ENCODE data around the gene NPAS3.

NPAS3 gene

GRCh38 chr14:33811721-33812120 is 873.0 kb downstream of the NPAS3 start:
- Histone ChIP-seq H3K9me3 (ENCODE audit: control insufficient read depth, insufficient read depth, low read depth, low read length) (no peaks in the 10 kb centered on the region), H3K36me3 (ENCODE audit: control insufficient read depth in 2 of 2, insufficient read depth in 1 of 2, low read length in 2 of 2) (no peaks in the 10 kb centered on the region), H3K27ac (ENCODE audit: extremely low read depth, low read depth, low read length) (no peak overlapping the region), H3K4me3 (ENCODE audit: low read depth, low read length) (no peak overlapping the region), H3K4me1 (ENCODE audit: control insufficient read depth, insufficient read depth, low read length) (no peaks in the 10 kb centered on the region)
- POLR2A ChIA-PET = no interaction called here
- CTCF ChIA-PET = no interaction called here
- no peak for TF ChIP-seq ZNF2 (tag by site-specific recombination; IDR thresholded peaks at IDR 0.05)

- ChIA-PET CTCF (no interaction called here), POLR2A (no interaction called here)
- H3K4me3 ChIP-seq (ENCODE audit: low read depth, low read length) = no peak overlapping the region
- TF ChIP-seq SP2 (tag by site-specific recombination; IDR thresholded peaks at IDR 0.05) (no peak), ZSCAN5A (tag by site-specific recombination; IDR thresholded peaks at IDR 0.05) (no peak), PRDM1 (tag by site-specific recombination; IDR thresholded peaks at IDR 0.05) (no peak), ZNF274 (IDR thresholded peaks at IDR 0.05; ENCODE audit: low read length) (no peak), ZNF274 (tag by site-specific recombination; IDR thresholded peaks at IDR 0.05; ENCODE audit: borderline replicate concordance) (no peak), ZFP41 (tag by site-specific recombination; IDR thresholded peaks at IDR 0.05; ENCODE audit: borderline replicate concordance) (no peak), ZNF37A (tag by site-specific recombination; IDR thresholded peaks at IDR 0.05) (no peak)
- TF ChIP-seq, protein P1, sequence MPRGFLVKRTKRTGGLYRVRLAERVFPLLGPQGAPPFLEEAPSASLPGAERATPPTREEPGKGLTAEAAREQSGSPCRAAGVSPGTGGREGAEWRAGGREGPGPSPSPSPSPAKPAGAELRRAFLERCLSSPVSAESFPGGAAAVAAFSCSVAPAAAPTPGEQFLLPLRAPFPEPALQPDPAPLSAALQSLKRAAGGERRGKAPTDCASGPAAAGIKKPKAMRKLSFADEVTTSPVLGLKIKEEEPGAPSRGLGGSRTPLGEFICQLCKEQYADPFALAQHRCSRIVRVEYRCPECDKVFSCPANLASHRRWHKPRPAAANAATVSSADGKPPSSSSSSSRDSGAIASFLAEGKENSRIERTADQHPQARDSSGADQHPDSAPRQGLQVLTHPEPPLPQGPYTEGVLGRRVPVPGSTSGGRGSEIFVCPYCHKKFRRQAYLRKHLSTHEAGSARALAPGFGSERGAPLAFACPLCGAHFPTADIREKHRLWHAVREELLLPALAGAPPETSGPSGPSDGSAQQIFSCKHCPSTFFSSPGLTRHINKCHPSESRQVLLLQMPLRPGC (tag by site-specific recombination; IDR thresholded peaks at IDR 0.05) = no peak
- TF ChIP-seq, protein P2, sequence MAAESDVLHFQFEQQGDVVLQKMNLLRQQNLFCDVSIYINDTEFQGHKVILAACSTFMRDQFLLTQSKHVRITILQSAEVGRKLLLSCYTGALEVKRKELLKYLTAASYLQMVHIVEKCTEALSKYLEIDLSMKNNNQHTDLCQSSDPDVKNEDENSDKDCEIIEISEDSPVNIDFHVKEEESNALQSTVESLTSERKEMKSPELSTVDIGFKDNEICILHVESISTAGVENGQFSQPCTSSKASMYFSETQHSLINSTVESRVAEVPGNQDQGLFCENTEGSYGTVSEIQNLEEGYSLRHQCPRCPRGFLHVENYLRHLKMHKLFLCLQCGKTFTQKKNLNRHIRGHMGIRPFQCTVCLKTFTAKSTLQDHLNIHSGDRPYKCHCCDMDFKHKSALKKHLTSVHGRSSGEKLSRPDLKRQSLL (tag by site-specific recombination; IDR thresholded peaks at IDR 0.05) = no peak
- H3K4me1 ChIP-seq (ENCODE audit: control insufficient read depth, insufficient read depth, low read length) = no peaks in the 10 kb centered on the region
- H3K9me3 ChIP-seq (ENCODE audit: control insufficient read depth, insufficient read depth, low read depth, low read length) = no peaks in the 10 kb centered on the region
- no peaks in the 10 kb centered on the region for H3K36me3 ChIP-seq (ENCODE audit: control insufficient read depth in 2 of 2, insufficient read depth in 1 of 2, low read length in 2 of 2)
- H3K27ac ChIP-seq (ENCODE audit: extremely low read depth, low read depth, low read length) = no peak overlapping the region
Measured at GRCh38 chr14:33812181-33812580, 873.5 kb downstream of the NPAS3 start.

GRCh38 chr14:33812601-33813000 is 873.9 kb downstream of the NPAS3 start:
- POLR2A ChIA-PET = no interaction called here
- H3K36me3 ChIP-seq (ENCODE audit: control insufficient read depth in 2 of 2, insufficient read depth in 1 of 2, low read length in 2 of 2) = no peaks in the 10 kb centered on the region
- H3K27ac ChIP-seq (ENCODE audit: extremely low read depth, low read depth, low read length) = no peak overlapping the region
- no peaks in the 10 kb centered on the region for H3K4me1 ChIP-seq (ENCODE audit: control insufficient read depth, insufficient read depth, low read length)
- no peak overlapping the region for H3K4me3 ChIP-seq (ENCODE audit: low read depth, low read length)
- TF ChIP-seq ZSCAN16 (tag by site-specific recombination; IDR thresholded peaks at IDR 0.05) = no peak
- TF ChIP-seq ZNF623 (tag by site-specific recombination; IDR thresholded peaks at IDR 0.05) = no peak
- TF ChIP-seq ZNF221 (tag by site-specific recombination; IDR thresholded peaks at IDR 0.05; ENCODE audit: borderline replicate concordance) = no peak
- no peak for TF ChIP-seq GFI1B (tag by site-specific recombination; IDR thresholded peaks at IDR 0.05)
- no peak for TF ChIP-seq GLIS1 (tag by site-specific recombination; IDR thresholded peaks at IDR 0.05)
- no peak for TF ChIP-seq SCRT1 (tag by site-specific recombination; IDR thresholded peaks at IDR 0.05; ENCODE audit: borderline replicate concordance)
- TF ChIP-seq BCL11A (tag by site-specific recombination; IDR thresholded peaks at IDR 0.05; ENCODE audit: low read depth) = no peak
- no peak for TF ChIP-seq SP3 (tag by site-specific recombination; IDR thresholded peaks at IDR 0.05)
- no peak for TF ChIP-seq SALL2 (tag by site-specific recombination; IDR thresholded peaks at IDR 0.05; ENCODE audit: borderline replicate concordance)
- TF ChIP-seq ZNF169 (tag by site-specific recombination; IDR thresholded peaks at IDR 0.05) = no peak
- TF ChIP-seq ZNF514 (tag by site-specific recombination; IDR thresholded peaks at IDR 0.05) = no peak
- TF ChIP-seq ZNF266 (tag by site-specific recombination; IDR thresholded peaks at IDR 0.05; ENCODE audit: low read depth) = no peak
- TF ChIP-seq ZBTB20 (tag by site-specific recombination; IDR thresholded peaks at IDR 0.05) = no peak
- H3K9me3 ChIP-seq (ENCODE audit: control insufficient read depth, insufficient read depth, low read depth, low read length) = no peaks in the 10 kb centered on the region
- CTCF ChIA-PET = no interaction called here
